Fibroblast of pulmonary artery (primary cell): ENCODE results near the gene PSMB1.
A peak's percentile ranks its signal among the peaks of the same experiment; 100 is the strongest.

Source experiments
- DNase-seq: peaks from one replicate; pipeline ENCODE4 v3.0.0-alpha.2; 2010; ENCODE audit warnings: low read depth
- H3K4me3 ChIP-seq: replicated peaks from 2 replicates; pipeline ENCODE4 v1.5.1; 2011; ENCODE audit warnings: low read depth, mild to moderate bottlenecking, control low read depth, low read length, moderate library complexity
- CTCF ChIP-seq: IDR thresholded peaks from 2 replicates; pipeline ENCODE4 v1.5.1; 2011; ENCODE audit warnings: mild to moderate bottlenecking, control low read depth, low read length, inconsistent platforms; ENCODE audit errors: missing control alignments

The PSMB1 gene

GRCh38 chr6:170583756-170584180, 30.7 kb upstream of the PSMB1 start:
- peak; percentile 8 for TF ChIP-seq CTCF
- H3K4me3 ChIP-seq = peak overlapping the region; percentile 91
- peak; percentile 10 for DNase-seq

- no peak for DNase-seq
- H3K4me3 ChIP-seq = no peak overlapping the region
- TF ChIP-seq CTCF = no peak
These were observed 25.8 kb upstream of the PSMB1 start for GRCh38 chr6:170578909-170579308.

GRCh38 chr6:170575250-170575649, 22.1 kb upstream of the PSMB1 start:
- DNase-seq = peak; percentile 26

GRCh38 chr6:170572704-170573466, 19.8 kb upstream of the PSMB1 start:
- no peak overlapping the region for H3K4me3 ChIP-seq
- peak; percentile 46 for DNase-seq
- TF ChIP-seq CTCF = no peak

More at GRCh38 chr6:170575250-170575649, 22.1 kb upstream of the PSMB1 start:
- TF ChIP-seq CTCF = peak; percentile 36
- H3K4me3 ChIP-seq = no peak overlapping the region

- no peak for DNase-seq
- H3K4me3 ChIP-seq = no peak overlapping the region
- no peak for TF ChIP-seq CTCF
These were observed 11.9 kb upstream of the PSMB1 start for GRCh38 chr6:170564936-170565530.

GRCh38 chr6:170561555-170561954, 8.4 kb upstream of the PSMB1 start:
- no peak for DNase-seq
- no peak for TF ChIP-seq CTCF
- H3K4me3 ChIP-seq = no peak overlapping the region

- DNase-seq = no peak
- no peak for TF ChIP-seq CTCF
- peak overlapping the region; percentile 95 for H3K4me3 ChIP-seq
These were observed 2.2 kb upstream of the PSMB1 start for GRCh38 chr6:170555305-170555704.
